Measurements from ENCODE around the gene TRAP1. TPM values are rescaled to one million over a fixed set of nuclear protein-coding genes. Genes with fewer than 3 reads are reported as not detected.

The TRAP1 gene
- total and polyA plus RNA-seq, 9 donors = 56.3 to 102 (median 76.7) TPM

DNA sequence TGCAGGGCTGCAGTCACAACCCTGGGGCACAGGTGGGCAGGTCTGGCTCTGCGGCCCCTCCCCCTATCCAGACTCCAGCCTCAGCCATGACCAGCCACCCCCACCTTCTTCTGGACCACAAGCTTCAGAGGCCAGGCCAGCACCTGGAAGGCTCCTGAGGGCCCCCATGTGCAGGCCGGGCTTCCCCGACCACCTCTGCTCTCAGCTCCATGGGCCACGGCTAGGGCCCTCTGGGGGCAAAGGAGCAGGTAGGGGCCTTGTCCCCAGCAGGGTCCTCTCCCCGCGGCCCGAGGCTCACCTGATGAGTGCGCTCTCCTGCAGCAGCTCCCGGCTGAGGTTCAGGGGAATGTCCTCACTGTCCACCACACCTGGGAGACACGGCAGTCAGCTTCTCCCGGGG is 45.9 kb downstream of the TRAP1 start:
- no peak for DNase-seq
- WGBS, 3 donors = 88 to 93% (median 92%) methylated on average over 11 of the region's 11 CpGs
- H3K4me1 ChIP-seq (ENCODE audit: insufficient read depth) = no peaks in the 10 kb centered on the region
- TF ChIP-seq, protein P1, sequence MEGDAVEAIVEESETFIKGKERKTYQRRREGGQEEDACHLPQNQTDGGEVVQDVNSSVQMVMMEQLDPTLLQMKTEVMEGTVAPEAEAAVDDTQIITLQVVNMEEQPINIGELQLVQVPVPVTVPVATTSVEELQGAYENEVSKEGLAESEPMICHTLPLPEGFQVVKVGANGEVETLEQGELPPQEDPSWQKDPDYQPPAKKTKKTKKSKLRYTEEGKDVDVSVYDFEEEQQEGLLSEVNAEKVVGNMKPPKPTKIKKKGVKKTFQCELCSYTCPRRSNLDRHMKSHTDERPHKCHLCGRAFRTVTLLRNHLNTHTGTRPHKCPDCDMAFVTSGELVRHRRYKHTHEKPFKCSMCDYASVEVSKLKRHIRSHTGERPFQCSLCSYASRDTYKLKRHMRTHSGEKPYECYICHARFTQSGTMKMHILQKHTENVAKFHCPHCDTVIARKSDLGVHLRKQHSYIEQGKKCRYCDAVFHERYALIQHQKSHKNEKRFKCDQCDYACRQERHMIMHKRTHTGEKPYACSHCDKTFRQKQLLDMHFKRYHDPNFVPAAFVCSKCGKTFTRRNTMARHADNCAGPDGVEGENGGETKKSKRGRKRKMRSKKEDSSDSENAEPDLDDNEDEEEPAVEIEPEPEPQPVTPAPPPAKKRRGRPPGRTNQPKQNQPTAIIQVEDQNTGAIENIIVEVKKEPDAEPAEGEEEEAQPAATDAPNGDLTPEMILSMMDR (IDR thresholded peaks at IDR 0.05) = no peak
- TF ChIP-seq EP300 (IDR thresholded peaks at IDR 0.05) (no peak), POLR2A (IDR thresholded peaks at IDR 0.05) (no peak)
- intact Hi-C loops (cut with DNase I) = no loop called here
- no peak overlapping the region for H3K4me3 ChIP-seq
- H3K27me3 ChIP-seq = no peaks in the 10 kb centered on the region
- no peak overlapping the region for H3K27ac ChIP-seq
- no peaks in the 10 kb centered on the region for H3K36me3 ChIP-seq
- no peaks in the 10 kb centered on the region for H3K9me3 ChIP-seq

DNA sequence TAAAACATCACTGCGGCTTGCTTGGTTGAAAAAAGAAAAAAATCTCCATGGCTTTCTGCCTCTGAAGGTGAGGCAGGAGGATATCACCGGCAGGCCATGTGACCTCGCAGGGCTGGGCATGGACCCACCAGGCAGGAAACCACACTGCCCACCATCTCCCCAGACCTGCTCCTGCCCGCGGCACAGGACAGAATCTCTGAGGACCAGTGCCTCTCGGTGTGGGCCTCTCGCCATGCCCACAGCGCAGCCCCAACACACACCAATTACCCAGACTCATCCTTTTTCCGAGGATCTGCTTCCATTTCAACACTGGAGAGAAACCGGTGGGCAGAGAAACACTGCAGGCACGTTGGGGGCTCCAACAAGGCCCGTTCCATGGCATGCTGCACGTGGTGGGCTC is 46.6 kb downstream of the TRAP1 start:
- WGBS, 3 donors = 88 to 96% (median 91%) methylated on average over 13 of the region's 13 CpGs
- no peaks in the 10 kb centered on the region for H3K36me3 ChIP-seq

DNA sequence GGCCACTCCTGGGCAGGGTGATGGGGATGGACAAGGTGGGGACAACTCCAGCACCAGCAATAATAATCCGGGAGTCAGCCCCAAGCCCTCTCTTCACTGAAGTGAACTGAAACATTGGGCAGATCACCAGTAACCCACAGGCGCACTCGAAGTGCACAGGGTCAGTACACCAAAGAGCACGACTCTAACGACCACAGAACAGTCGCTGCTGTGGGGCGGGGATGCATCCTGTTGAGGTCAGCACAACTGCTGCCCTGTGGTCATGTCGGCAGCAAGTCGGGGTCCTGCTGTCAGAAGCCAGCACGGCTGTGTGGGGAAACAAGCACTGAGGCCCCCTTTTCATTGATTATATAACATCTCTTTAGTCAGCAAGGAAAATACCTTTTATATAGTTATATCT is 48.2 kb downstream of the TRAP1 start:
- Histone ChIP-seq H3K4me3 (no peak overlapping the region), H3K9me3 (no peaks in the 10 kb centered on the region), H3K27me3 (no peaks in the 10 kb centered on the region), H3K36me3 (no peaks in the 10 kb centered on the region), H3K27ac (no peak overlapping the region), H3K4me1 (ENCODE audit: insufficient read depth) (no peaks in the 10 kb centered on the region)
- TF ChIP-seq, protein P1 (IDR thresholded peaks at IDR 0.05) = no peak
- TF ChIP-seq POLR2A (IDR thresholded peaks at IDR 0.05) (no peak), EP300 (IDR thresholded peaks at IDR 0.05) (no peak)
- no peak for DNase-seq
- 88 to 92% (median 91%) methylated on average over 10 of the region's 10 CpGs for WGBS, 3 donors
- intact Hi-C loops (cut with DNase I) = no loop called here

More for the DNA sequence above, 46.6 kb downstream of the TRAP1 start:
- intact Hi-C loops (cut with DNase I) = no loop called here
- DNase-seq = no peak
- H3K27ac ChIP-seq = no peak overlapping the region
- no peaks in the 10 kb centered on the region for H3K9me3 ChIP-seq
- H3K27me3 ChIP-seq = no peaks in the 10 kb centered on the region
- H3K4me3 ChIP-seq = no peak overlapping the region
- no peaks in the 10 kb centered on the region for H3K4me1 ChIP-seq (ENCODE audit: insufficient read depth)
- no peak for TF ChIP-seq POLR2A (IDR thresholded peaks at IDR 0.05)

DNA sequence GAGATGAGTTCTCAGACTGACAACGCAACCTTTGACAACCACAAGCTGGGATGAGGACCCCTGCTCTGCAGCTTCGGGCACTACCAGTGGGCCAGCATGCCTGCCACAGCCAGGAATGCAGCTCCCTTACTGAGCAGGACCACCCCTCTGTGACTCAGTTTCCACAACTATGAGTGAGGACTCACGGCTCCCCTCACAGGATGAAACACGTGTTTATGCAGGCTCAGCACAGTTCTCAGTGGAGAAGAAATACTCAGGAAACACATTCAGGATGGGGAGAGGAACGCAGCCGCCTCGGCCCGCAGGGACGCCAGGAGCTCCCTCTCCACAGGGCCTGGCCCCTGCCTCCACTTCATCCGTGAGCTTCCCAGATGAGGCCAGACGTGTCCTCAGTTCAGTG is 48.7 kb downstream of the TRAP1 start:
- no peak for DNase-seq
- no peaks in the 10 kb centered on the region for H3K4me1 ChIP-seq (ENCODE audit: insufficient read depth)
- WGBS, 3 donors = 90 to 97% (median 94%) methylated on average over 11 of the region's 11 CpGs
- no peak overlapping the region for H3K27ac ChIP-seq
- no peaks in the 10 kb centered on the region for H3K36me3 ChIP-seq
- no peak overlapping the region for H3K4me3 ChIP-seq
- no peaks in the 10 kb centered on the region for H3K9me3 ChIP-seq
- TF ChIP-seq, protein P1 (IDR thresholded peaks at IDR 0.05) = no peak
- TF ChIP-seq EP300 (IDR thresholded peaks at IDR 0.05) = no peak
- TF ChIP-seq POLR2A (IDR thresholded peaks at IDR 0.05) = no peak
- intact Hi-C loops (cut with DNase I) = no loop called here
- no peaks in the 10 kb centered on the region for H3K27me3 ChIP-seq

DNA sequence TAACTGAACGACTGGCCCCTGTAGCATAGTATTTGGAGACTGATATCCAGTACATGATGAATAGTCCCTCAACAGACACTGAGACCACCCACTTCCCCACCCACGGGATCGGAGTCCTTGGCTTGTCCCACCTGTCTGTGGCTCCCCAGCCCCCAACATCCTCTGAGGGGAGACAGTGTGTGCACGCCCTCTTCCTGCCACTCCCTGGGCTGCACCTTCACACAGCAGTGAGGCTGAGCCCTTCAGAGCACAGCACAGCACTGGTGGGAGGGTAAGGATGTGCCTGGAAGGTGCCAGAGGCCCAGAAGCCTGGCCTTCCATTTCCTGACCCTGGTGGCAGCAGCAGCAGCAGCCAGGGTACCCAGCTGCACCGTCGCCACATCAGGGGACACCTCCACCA is 51.8 kb downstream of the TRAP1 start:
- Histone ChIP-seq H3K9me3 (no peaks in the 10 kb centered on the region), H3K27me3 (no peaks in the 10 kb centered on the region), H3K4me3 (no peak overlapping the region), H3K4me1 (ENCODE audit: insufficient read depth) (no peaks in the 10 kb centered on the region), H3K27ac (no peak overlapping the region), H3K36me3 (no peaks in the 10 kb centered on the region)
- intact Hi-C loops (cut with DNase I) = no loop called here
- TF ChIP-seq, protein P1 (IDR thresholded peaks at IDR 0.05) = no peak
- TF ChIP-seq POLR2A (IDR thresholded peaks at IDR 0.05) = no peak
- no peak for TF ChIP-seq EP300 (IDR thresholded peaks at IDR 0.05)
- WGBS, 3 donors = 67 to 69% (median 67%) methylated on average over 6 of the region's 6 CpGs
- no peak for DNase-seq

Data from ovary (tissue), 9 donors.